HEK293T (cell line): ENCODE data around the gene LTBP4.

Experiments
- BHLHE40 ChIP-seq: fragments of 450-650 bp; IDR thresholded peaks from 2 replicates; pipeline ENCODE4 v1.6.1; 2016; ENCODE audit warnings: mild to moderate bottlenecking, moderate library complexity, borderline replicate concordance
- ELF4 ChIP-seq: fragments of 450-650 bp; IDR thresholded peaks from 2 replicates; pipeline ENCODE4 v1.6.1; 2017; ENCODE audit warnings: antibody characterized with exemption
- SUZ12 ChIP-seq: fragments of 450-650 bp; IDR thresholded peaks from 2 replicates; pipeline ENCODE4 v1.6.1; 2016; ENCODE audit warnings: mild to moderate bottlenecking

DNA sequence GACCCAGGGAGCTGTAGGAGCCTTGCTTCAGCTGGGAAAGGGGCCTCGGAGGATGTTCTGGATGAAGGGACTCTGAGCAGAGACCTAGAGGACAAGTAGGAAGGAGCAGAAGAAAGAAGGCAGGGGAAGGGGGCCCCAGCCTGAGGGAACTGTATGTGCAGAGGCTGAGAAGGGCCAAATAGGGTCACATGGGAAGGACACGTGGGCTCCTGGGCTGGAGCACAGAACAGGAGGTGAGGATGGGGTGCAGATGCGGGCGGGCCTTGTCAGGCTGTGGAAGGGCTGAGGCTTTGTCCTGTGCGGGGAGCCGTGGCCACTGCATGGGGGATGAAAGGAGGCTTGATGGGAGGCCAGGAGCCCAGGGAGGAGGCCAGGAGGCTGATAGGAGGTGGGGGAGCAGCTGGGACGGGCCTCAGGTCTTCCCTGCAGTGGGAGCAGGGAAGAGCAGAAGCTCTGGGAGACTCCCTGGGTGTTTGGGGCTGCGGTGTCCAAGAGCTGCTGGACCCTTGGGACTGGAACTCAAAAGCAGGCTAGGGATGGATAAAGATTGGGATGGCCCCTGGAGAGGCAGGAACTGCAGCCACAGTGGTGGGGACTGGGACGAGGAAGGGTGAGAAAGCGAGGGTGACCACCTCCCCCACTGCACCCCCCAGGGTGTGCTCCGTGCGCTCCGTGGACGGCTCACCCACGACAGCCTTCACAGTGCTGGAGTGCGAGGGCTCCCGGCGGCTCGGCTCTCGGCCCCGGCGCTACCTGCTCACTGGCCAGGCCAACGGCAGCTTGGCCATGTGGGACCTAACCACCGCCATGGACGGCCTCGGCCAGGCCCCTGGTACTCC lies 11.4 kb upstream of the LTBP4 start:
- TF ChIP-seq BHLHE40 (no peak), ELF4 (no peak), SUZ12 (no peak)
